ENCODE measurements around the gene RGS7.
"Not testable (repeated sequence)": the region's sequence is repeated elsewhere in the genome, so short reads cannot be mapped to it uniquely, and the experiment has no call there.

Gene RGS7

DNA sequence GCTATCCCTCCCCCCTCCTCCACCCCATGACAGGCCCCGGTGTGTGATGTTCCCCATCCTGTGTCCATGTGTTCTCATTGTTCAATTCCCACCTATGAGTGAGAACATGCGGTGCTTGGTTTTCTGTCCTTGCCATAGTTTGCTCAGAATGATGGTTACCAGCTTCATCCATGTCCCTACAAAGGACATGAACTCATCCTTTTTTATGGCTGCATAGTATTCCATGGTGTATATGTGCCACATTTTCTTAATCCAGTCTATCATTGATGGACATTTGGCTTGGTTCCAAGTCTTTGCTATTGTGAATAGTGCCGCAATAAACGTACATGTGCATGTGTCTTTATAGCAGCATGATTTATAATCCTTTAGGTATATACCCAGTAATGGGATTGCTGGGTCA is 461.6 kb downstream of the RGS7 start:
- DNase-seq, result not testable (repeated sequence)

DNA sequence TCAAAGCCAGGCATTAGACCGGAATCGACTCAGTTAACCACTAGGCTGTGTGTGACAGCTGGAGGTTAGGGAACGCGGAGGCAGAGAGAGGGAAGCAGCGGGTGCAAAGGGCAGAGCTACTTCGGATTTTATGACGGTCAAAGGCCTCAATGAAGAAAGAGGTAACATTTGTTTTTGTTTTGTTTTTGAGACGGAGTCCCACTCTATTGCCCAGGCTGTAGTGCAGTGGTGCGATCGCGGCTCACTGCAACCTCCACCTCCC is 468.3 kb downstream of the RGS7 start:
- no peak for DNase-seq

DNA sequence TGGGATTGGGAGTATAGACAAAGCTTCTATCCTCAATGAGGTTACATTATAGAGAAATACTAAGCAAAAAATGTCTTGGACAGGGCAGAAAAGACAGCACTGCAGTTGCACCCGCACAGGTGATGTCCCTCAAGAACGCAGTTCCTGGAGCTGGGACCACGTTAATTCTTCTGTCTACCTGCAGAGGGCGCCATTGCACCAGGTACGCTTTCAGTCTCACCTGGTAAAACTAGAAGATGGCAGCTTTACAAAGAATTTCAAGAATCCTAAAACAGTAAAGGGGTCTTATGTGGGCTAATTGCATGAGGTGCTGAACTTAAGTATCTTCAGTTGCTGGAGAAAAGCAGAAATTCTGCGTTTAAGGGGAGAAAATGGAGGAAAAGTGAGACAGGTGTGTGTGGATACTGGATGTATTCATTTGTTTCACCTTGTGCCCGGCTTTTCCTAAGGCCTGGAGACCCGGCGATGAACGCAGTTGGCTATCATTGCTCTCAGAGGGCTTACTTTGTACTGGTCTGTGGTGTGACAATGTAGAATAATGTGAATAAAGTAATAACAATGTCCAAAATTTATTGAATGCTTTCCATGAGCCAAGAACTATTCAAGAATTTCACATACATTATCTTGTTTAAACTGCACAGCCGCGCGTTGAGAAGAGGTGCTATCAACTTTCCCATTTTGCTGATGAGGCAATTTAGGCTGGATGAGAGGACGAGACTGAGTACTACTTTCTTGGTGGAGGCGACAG is 468.8 kb downstream of the RGS7 start:
- DNase-seq, result peak; percentile 22

DNA sequence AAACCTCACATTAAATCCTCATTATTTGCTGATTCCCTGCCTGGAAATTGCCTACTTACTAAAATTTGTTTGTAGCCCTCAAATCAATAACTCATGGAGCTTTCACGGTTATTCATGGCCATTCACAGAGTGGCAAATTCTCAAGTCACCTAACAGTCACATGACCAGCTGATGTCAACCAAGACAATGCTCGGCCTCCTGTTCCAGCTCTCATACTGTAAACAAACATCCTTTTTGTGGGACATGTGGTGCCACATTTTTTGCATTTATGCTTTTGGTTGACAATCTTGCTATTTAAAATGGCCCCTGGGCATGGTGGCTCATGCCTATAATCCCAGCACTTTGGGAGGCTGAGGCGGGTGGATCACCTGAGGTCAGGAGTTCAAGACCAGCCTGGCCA is 473.5 kb downstream of the RGS7 start:
- DNase-seq, result no peak

DNA sequence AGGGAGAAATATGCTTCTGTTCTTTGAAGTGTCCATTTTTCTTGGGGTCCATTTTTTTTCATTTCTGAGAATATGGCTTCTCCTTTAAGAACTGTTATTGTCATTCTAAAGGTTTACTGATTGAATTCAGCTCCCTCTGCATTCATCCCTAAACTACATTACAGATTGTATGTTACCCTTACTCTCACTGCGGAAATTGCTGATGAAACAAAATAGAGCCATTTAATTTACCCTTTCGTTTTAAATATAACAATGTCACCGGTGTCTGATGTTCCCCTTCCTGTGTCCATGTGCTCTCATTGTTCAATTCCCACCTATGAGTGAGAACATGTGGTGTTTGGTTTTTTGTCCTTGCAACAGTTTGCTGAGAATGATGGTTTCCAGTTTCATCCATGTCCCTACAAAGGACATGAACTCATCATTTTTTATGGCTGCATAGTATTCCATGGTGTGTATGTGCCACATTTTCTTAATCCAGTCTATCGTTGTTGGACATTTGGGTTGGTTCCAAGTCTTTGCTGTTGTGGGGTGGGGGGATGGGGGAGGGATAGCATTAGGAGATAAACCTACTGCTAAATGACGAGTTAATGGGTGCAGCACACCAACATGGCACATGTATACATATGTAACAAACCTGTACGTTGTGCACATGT is 474.2 kb downstream of the RGS7 start:
- DNase-seq, result not testable (repeated sequence)

DNA sequence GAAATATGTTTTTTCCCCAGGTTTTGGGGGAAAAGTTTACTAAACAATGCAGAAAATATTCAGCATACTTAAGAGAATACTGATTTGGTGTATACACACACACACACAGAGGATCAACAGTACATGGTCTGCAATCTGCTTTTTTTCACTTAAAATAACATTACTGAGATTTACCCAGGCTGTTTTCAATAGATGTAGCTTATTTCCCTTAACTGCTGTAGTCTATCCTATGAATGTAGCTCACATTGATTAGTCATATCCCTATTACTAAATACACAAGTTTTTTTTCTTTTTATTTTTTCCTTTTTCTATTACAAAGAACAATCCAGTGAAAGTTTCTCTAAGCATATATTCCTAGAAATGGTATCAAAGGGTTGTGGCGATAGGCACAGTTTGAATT is 478.4 kb downstream of the RGS7 start:
- no peak for DNase-seq

DNA sequence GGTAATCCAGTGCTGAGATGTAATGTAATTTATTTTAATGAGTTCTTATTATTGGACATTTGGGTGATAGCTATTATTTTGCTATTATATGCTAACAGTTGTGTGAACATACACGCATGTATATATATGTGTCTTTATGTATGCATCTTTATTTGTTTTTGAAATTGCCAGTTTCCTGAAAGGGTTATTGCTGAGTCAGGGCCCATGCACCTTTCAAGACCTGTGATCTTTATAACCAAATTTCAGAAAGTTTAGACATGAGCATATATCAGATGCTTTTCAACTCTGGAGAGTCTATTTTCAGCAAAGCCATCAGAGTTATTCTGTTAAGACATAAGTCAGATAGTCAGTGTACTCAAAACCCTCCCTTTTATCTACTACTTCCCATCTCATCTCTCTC is 479.4 kb downstream of the RGS7 start:
- DNase-seq, result no peak

DNA sequence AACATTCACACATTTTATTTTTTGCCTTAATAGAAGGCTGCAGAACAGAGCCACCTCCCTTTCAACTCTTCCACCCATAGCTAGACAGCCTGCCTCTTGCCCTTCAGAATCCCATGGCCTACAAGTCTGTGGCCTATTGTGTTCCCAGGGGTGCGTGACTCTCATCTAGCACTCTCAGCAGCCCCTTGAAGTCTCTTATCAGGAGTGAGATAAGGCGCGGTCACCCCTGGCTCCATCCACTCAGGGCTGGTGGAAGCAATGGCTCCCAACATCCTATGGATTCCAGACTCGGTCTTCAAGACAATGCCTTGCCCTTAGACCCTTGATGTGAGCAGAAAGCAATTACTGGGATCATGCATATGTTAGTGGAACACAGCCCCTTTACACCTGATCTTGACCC is 480.9 kb downstream of the RGS7 start:
- no peak for DNase-seq

DNA sequence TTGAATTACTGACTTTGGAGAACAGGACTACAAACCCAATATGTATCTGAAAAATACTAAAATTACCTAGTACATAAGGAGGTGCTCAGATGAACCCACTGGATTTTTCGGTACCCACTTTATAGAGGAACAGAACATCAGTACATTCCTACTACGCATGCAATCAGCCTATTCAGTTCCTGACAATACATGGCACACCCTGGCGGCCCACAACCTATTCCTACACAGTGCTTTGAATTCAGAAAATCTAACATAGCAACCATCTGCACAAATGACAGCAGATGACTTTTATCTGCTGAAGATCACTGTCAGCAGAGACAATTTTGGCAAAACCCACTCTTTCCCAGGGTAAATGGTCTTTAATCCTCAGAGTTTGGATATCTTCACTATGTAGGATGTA is 487.9 kb downstream of the RGS7 start:
- no peak for DNase-seq

DNA sequence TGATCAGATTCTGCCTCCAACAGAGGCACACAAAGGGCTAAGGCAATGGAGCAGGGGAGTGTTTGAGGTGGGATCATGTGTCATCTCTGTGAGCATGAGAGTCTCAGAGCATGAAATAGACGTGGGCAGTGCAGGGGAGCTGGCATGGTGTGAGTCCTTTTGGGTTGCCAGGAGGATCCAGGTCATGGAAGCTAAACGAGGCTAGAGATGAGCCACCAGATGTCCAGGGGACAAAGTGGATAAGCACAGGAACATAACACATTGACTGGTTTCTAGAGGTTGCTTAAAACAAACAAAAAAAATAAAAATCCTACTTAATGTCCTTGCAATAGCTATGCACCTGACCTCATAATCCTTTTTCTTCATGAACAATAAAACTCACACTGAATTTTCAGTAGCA is 490.3 kb downstream of the RGS7 start:
- no peak for DNase-seq

DNA sequence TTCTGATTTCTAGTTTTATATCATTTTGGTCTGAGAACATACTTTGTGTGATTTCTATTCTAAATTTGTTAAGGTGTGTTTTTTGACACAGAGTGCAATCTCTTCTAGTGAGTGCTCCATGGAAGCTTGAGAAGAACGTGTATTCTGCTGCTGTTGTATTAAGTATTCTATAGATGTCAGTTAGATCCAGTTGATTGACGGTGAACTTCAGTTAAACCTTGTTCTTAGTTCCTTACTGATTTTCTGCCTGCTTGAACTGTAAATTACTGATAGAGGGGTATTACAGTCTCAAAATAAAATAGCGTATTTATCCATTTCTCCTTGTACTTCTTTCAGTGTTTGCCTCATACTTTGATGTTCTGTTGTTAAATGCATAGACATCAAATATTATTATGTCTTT is 497.0 kb downstream of the RGS7 start:
- no peak for DNase-seq

DNA sequence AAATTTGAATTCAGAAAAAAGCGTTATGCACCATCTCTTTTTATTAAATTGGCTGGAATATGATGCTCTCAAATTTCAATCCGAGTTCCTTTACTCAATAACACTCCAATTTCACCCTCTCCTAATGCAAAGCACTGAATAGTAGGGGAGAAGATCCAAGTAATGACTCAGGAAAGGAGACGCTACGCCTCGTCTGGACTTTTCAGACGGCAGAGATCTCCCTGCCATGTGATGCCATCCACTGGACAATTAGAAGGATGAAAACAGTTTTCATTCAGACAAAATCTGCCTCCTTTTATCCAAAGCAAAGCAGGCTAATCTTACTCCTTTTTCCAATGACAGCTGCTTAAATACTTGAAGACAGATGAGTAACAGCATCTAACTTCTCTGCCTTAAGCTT is 502.6 kb downstream of the RGS7 start:
- DNase-seq, result peak; percentile 25

DNA sequence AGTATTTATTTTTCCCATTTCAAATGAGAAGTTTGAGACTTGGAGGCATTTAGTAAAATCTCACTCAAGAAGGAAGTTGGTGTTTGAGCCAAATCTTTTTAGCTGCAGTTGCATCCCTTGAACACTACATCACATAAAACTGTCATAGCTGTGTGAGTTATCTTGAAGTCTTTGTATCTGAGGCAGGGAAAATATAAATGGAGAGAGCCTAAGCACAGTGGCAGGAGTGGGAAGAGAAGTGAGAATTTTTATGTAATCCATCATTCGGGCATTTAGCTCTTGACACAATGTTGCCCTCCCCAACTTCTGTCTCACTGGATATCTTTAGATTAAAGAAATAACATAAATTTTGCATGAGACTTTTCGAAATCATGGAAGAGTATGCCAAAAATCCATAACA is 509.7 kb downstream of the RGS7 start:
- DNase-seq, result no peak

DNA sequence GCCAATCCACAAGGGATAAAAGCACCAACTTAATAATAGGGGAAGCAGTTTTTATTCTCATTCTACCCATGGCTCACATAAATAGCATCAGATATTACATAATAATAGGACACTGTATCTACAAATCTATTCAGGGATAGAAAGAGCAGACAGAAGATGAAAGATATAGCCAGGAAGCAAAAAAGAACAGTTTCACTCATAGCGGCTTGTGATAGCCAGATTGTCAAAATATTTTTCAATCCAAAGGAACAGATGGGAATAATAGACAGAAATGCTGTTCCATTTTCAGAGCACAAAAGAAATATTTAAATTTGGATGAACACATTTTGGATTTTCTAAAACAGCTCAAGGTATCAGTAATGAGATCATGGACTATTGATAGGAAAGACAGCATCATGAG is 512.5 kb downstream of the RGS7 start:
- no peak for DNase-seq

DNA sequence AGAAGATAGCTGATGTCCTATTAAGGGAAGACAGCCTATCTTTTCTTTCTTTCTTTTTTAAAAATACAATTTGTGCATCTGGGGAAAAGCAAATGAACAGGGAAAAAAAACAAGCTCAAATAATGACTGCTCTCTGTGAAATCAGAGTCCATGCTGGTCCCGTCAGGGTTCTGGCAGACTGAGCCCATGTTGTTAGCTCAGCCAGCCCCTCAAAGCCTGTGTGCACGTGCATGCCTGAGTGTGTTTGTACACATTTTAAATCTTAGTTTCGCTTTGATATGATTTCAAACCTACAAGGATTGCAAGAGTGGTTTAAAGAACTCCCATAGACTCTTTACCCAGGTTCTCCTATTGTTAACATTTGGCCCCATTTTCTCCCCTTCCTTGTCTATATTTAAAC is 513.2 kb downstream of the RGS7 start:
- no peak for DNase-seq

DNA sequence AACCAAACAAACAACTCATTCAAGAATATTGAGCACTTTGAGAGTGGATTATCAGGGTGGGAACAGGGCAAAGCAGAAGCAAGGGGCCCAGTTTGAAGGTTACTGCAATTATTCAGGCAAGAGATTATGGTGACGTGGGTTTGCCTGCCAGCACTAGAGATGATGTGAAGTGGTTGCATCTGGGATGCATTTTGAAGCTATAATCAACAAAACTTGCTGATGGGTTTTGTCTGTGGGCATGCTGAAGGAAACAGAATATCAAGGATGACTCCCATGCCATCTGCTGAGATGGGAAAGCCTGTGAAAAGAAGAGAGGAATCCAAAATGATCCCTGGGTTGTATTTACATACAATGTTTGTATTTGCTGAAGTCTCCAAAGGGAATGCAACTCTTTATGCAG is 520.7 kb downstream of the RGS7 start:
- no peak for DNase-seq

DNA sequence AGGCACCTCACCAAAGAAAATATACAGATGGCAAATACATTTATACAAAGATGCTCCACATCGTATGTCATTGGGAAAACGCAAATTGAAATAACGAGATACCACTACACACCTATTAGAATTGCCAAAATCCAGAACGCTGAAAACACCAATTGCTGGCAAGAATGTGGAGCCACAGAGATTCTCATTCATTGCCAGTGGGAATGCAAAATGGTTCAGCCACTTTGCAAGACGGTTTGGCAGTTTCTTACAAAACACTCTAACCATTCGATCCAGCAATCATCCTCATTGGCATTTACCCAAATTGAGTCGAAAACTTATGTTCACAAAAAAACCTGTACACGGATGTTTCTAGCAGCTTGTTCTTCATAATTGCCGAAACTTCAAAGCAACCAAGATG is 521.7 kb downstream of the RGS7 start:
- no peak for DNase-seq

DNA sequence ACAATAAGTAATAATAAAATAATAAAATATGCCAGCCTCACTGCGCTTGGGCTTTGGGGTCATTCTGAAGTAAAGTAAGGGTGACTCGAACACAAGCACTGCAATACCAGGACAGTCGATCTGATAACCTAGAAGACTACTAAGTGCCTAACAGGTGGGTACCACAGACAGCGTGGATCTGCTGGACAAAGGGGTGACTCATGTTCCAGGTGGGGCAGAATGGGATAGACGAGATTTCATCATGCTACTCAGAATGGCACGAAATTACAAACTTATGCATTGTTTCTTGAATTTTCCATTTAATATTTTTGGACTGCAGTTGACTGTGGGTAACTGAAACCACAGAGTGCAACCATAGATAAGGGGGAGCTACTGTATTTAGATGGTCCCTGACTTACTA is 523.9 kb downstream of the RGS7 start:
- no peak for DNase-seq

DNA sequence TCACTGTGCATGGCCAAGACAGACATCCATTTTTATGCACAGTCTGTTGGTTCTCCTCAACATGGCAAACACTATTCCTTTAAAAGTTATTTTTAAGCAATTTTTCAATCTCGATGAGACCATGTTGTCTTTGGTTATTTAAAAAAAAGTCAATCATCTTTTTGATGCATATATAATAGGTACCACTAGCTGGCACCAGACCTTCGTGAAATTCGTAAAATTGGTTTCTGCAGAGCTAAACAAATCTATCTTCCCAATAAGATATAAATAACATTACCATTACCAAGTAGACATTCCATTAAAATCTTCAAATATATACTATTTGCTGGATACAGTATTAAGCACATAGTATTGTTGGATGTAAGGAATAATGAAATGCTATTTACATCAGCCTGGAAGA is 525.1 kb downstream of the RGS7 start:
- DNase-seq, result peak; percentile 15

DNA sequence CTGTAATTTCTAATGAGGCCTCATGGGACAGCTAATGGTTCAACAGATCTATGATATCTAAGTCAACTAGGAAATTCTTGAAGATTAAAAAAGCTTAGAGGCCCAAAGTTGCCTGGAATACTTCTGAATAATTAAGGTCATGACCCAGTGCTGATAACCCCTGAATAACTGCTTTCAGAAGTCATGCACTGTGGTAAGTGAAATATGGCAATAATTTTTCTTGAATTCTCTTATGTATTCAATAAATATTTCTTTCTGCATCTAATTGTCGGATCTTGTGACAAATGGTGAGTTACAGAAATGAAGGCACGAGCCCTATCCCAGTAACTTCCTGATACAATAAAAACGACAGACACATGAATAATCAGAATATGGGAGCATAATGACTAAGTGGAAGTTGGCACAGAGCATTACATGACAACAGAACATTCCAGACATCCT is 525.8 kb downstream of the RGS7 start:
- peak; percentile 93 for DNase-seq

DNA sequence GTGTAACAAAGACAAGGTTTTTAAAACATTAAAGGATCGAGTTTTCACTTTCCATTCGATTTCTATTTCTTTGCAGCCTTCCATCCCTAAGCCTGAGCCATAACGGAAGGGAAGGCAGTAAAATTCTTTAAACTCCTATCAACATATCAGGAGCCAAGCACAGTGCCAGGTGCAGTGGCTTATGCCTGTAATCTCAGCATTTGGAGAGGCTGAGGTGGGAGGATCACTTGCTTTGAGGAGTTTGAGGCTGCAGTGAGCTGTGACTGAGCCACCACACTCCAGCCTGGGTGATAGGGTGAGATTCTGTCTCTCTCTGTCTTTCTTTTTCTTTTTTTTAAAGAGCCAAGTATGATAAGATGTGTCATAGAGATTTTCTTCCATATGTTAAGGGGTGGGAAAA is 527.5 kb downstream of the RGS7 start:
- no peak for DNase-seq

DNA sequence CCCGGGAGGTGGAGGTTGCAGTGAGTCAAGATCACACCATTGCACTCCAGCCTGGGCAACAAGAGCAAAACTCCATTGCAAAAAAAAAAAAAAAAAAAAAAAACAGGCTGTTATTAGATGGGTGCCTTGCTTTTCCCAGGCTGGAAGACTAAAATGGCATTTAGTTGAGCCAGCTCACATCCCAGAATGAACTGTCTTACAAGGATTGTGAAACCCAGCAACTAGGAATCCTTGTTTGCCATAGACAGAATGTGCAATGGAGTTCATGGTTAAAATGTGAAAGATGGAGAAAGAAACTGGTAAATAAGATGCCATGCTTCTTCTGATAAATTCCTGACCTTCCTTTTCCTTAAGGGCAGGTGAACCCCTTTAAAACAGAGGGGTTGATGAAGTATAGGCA is 529.2 kb downstream of the RGS7 start:
- DNase-seq, result no peak

DNA sequence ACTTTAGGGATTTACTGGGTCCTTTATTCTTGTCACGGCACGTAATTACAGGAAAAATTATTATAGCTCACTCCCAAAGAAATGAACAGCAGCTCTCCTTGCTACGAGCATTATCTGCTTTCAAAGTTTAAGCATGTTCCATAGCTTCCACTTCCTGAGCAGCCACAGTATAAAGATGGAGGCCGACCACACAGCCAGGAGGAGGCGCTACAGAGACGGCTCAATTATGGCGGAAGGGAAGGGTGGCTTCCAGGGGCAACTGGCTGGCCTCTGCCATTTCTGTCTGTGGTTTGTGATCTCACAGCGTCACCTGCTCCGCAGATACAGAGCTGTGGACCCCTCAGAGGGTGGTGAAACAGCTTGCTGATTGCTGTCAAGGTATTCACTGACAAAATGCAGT is 532.8 kb downstream of the RGS7 start:
- no peak for DNase-seq

DNA sequence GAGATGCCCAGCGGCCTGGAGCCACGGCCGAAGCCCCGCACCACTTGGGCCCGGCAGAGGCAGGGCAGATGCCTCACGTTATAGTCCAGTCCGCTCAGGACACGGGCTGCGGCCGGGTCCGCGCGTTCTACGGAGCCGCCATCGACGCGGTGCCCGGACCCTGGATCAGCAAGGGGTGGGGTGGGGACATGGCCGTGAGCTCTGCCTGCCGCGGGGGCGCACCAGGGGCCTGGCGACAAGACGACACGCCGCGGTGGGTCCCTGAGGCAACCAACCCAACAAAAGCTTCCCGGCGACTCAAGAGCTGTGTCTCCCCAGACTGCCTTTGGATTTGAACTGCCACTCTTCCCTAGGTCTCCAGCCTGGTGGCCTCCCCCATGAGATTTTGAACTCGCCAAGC is 533.6 kb downstream of the RGS7 start:
- DNase-seq, result no peak

DNA sequence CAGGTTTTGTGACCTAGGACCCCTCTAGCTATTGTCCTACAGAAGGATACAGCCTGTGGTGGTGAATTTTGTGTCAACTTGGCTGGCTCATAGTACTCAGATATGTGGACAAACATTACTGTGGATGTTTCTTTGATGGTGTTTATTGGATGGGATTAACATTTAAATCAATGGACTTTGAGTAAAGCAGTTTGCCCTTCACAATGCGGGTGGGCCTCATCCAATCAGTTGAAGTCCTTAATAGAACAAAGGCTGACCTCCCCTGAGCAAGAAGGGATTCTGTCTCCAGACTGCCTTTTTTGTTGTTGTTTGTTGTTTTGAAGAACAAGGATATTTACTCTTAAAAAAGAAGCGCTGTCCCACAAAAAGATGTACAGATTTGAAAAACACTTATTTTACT is 535.1 kb downstream of the RGS7 start:
- no peak for DNase-seq

Data from EL (cell line).